ENCODE results near the gene LRMDA. TPM values are rescaled to one million over a fixed set of nuclear protein-coding genes. Genes with fewer than 3 reads are reported as not detected.

Gene LRMDA
- total RNA-seq, 1 donor from 2014 or later = 2.1 TPM

DNA sequence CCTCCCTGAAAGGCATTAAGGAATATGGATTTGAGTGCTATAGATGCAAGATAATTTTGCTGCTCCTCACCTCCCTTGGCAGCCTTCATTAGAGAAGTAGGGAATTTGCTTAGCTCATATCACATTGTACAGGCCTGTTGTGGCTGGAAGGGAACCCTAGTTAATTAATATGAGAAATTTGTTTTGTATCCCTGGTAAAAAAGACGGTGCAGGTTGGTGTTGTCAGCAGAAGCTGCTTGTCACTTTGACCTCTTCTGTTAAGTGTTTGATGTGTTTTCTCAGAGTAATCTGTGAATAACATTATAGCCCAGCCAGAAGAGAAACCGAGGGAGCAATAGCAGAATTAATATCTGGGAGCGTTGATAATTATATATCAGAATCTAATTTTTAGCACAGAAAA lies 278.4 kb downstream of the LRMDA start:
- peaks cover 2% of the 10 kb centered on the region for H3K27me3 Mint-ChIP-seq (ENCODE audit: unreplicated experiment)
- H3K4me1 Mint-ChIP-seq (ENCODE audit: low read depth, unreplicated experiment) = peaks cover 9% of the 10 kb centered on the region
- H3K9me3 Mint-ChIP-seq (ENCODE audit: unreplicated experiment) = no peaks in the 10 kb centered on the region
- no peak overlapping the region for H3K4me3 Mint-ChIP-seq (ENCODE audit: unreplicated experiment)
- TF ChIP-seq, protein P1, sequence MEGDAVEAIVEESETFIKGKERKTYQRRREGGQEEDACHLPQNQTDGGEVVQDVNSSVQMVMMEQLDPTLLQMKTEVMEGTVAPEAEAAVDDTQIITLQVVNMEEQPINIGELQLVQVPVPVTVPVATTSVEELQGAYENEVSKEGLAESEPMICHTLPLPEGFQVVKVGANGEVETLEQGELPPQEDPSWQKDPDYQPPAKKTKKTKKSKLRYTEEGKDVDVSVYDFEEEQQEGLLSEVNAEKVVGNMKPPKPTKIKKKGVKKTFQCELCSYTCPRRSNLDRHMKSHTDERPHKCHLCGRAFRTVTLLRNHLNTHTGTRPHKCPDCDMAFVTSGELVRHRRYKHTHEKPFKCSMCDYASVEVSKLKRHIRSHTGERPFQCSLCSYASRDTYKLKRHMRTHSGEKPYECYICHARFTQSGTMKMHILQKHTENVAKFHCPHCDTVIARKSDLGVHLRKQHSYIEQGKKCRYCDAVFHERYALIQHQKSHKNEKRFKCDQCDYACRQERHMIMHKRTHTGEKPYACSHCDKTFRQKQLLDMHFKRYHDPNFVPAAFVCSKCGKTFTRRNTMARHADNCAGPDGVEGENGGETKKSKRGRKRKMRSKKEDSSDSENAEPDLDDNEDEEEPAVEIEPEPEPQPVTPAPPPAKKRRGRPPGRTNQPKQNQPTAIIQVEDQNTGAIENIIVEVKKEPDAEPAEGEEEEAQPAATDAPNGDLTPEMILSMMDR (IDR thresholded peaks at IDR 0.05; ENCODE audit: partially characterized antibody, unreplicated experiment) = no peak
- no peak overlapping the region for H3K27ac Mint-ChIP-seq (ENCODE audit: unreplicated experiment)
- no peak for DNase-seq
- no peaks in the 10 kb centered on the region for H3K36me3 Mint-ChIP-seq (ENCODE audit: unreplicated experiment)

DNA sequence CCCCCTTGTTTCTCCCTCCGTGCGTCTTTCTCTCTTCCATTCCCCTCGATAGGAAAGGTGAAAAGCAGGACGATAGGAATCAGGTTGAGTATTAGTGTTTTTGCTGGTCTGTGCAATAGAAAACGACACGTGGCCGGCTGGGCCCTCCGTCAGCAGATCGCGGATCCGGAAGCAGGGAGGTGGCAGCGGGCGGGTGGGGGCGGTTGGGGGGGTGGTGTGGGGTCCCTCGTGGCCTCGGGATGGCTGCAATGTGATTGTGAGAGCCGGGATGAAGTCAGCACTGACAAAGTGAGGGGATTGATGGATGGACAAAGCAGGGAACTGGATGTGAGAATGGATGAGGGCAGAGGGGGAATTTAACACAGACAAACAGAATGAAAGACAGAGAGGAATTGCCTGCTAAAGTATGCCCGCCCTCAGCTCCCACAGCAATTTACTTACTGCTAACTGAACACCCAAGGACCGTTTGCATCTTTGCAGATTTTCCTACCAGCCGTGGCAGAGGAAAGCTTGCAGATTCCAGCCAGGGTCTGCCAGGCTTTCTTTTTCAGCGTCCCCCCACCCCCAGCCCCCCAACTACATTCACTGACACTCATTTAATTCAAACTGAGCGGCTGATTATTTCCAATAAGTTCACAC lies 280.9 kb downstream of the LRMDA start:
- TF ChIP-seq, protein P1 (IDR thresholded peaks at IDR 0.05; ENCODE audit: partially characterized antibody, unreplicated experiment) = no peak
- Mint-ChIP-seq H3K9me3 (ENCODE audit: unreplicated experiment) (no peaks in the 10 kb centered on the region), H3K4me3 (ENCODE audit: unreplicated experiment) (peak overlapping the region; percentile 72), H3K36me3 (ENCODE audit: unreplicated experiment) (no peaks in the 10 kb centered on the region), H3K4me1 (ENCODE audit: low read depth, unreplicated experiment) (peaks cover 9% of the 10 kb centered on the region), H3K27me3 (ENCODE audit: unreplicated experiment) (peaks cover 2% of the 10 kb centered on the region), H3K27ac (ENCODE audit: unreplicated experiment) (peak overlapping the region; percentile 85)
- peak; percentile 57 for DNase-seq

DNA sequence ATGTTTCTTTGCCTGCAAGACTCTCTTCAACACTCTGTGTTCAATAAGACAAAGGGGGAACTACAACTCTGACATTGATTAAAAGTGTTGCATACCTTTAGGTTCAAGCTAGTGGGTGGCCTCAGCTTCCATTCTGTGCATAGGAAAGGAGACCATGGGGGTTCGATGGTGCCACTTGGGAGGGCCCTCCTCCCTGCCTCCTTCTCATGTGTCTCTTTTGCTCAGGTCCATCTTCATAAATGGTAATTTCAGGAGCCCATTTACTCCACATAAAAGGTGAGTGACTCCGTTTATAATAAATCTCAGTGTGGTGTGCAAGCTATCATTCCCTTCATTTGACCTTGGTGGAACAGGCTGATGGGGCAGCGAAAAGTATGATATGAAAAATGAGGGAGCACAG lies 285.1 kb downstream of the LRMDA start:
- TF ChIP-seq, protein P1 (IDR thresholded peaks at IDR 0.05; ENCODE audit: partially characterized antibody, unreplicated experiment) = no peak
- peaks cover 5% of the 10 kb centered on the region for H3K4me1 Mint-ChIP-seq (ENCODE audit: low read depth, unreplicated experiment)
- H3K9me3 Mint-ChIP-seq (ENCODE audit: unreplicated experiment) = no peaks in the 10 kb centered on the region
- H3K36me3 Mint-ChIP-seq (ENCODE audit: unreplicated experiment) = no peaks in the 10 kb centered on the region
- no peak overlapping the region for H3K4me3 Mint-ChIP-seq (ENCODE audit: unreplicated experiment)
- H3K27ac Mint-ChIP-seq (ENCODE audit: unreplicated experiment) = no peak overlapping the region
- DNase-seq = no peak
- H3K27me3 Mint-ChIP-seq (ENCODE audit: unreplicated experiment) = no peaks in the 10 kb centered on the region

DNA sequence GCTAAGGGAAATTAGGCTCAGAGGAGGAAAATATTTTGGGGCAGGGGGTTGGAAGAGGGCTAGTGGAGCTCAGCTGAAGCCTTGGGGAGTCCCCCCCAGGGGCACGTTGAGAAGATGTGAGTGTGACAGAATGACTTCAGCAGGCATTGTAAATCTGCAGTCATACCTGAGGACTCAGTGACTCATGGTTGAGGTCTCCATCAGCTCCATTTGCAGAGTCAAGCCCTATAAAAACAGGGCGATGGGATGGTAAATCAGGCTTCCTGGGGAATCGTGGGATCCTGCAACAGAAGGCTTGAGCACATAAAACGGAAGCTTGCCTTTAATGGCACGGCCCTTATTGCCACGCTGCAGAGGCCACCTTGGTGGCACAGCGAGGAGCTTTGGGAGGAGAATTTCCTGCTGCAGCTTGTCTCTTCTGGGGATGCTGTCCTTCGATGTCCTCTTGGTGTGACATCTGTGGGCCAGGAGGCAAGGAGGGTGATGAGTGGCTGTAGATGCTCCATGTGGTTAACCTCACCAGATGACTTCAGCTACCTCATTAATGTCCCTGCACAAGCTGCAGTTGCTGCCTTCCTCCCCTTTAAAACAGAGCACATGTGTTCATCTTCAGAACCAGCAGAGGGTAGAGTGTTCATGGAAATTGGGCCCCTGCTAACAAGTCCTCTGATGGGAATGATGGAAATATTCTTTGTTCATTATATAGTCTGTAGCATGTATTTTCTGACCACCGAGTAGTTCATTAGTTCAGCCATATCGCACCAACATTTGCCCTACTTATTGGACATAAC lies 285.9 kb downstream of the LRMDA start:
- Mint-ChIP-seq H3K9me3 (ENCODE audit: unreplicated experiment) (no peaks in the 10 kb centered on the region), H3K27me3 (ENCODE audit: unreplicated experiment) (no peaks in the 10 kb centered on the region), H3K27ac (ENCODE audit: unreplicated experiment) (no peak overlapping the region), H3K4me3 (ENCODE audit: unreplicated experiment) (no peak overlapping the region), H3K4me1 (ENCODE audit: low read depth, unreplicated experiment) (peaks cover 3% of the 10 kb centered on the region), H3K36me3 (ENCODE audit: unreplicated experiment) (no peaks in the 10 kb centered on the region)
- TF ChIP-seq, protein P1 (IDR thresholded peaks at IDR 0.05; ENCODE audit: partially characterized antibody, unreplicated experiment) = no peak
- no peak for DNase-seq

DNA sequence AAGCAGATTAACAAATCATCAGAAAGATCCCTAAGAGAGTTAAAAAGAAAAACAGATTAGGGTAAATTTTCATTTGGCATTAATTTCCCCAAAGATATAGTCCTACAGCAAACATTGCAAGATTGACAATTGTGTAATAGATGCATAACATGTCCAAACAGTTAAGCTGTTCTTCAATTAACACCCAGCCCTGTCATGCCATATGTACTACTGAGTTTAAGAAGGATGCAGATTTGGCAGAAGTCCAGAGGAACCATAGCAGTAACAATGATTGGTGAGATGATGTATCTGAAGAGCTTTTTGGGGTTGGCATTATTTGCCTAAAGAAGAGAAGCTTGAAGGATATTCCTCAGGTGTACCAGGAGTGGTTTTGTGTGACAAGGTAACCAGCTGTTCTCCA lies 287.6 kb downstream of the LRMDA start:
- no peak overlapping the region for H3K4me3 Mint-ChIP-seq (ENCODE audit: unreplicated experiment)
- H3K9me3 Mint-ChIP-seq (ENCODE audit: unreplicated experiment) = no peaks in the 10 kb centered on the region
- H3K27me3 Mint-ChIP-seq (ENCODE audit: unreplicated experiment) = no peaks in the 10 kb centered on the region
- no peak overlapping the region for H3K27ac Mint-ChIP-seq (ENCODE audit: unreplicated experiment)
- no peak for DNase-seq
- TF ChIP-seq, protein P1 (IDR thresholded peaks at IDR 0.05; ENCODE audit: partially characterized antibody, unreplicated experiment) = no peak
- H3K4me1 Mint-ChIP-seq (ENCODE audit: low read depth, unreplicated experiment) = no peaks in the 10 kb centered on the region
- H3K36me3 Mint-ChIP-seq (ENCODE audit: unreplicated experiment) = no peaks in the 10 kb centered on the region
